Astrocyte (in vitro differentiated cells and primary cell): Measurements from ENCODE around the gene SH3GL2. TPM values are rescaled to one million over a fixed set of nuclear protein-coding genes. Genes with fewer than 3 reads are reported as not detected.

ENCODE experiments used
- DNase-seq: peaks from one replicate; pipeline ENCODE4 v3.0.0-alpha.2; 2010; ENCODE audit warnings: low read depth
- FAIRE-seq: peaks from 2 replicates; lab custom pipeline; 2011; peaks lifted over from hg19 to GRCh38; lab: Jason Lieb, UNC
- H2AFZ ChIP-seq: 2 replicates; pipeline ENCODE4 v1.6.0; 2012; ENCODE audit warnings: low read depth, low read length, inconsistent platforms
- H3K27ac ChIP-seq: 2 replicates; pipeline ENCODE4 v1.5.1; 2011; ENCODE audit warnings: low read depth, low read length, inconsistent platforms
- H3K27me3 ChIP-seq: 2 replicates; pipeline ENCODE4 v1.6.0; 2011; ENCODE audit warnings: low read length, inconsistent platforms; ENCODE audit not compliant: insufficient read depth
- H3K36me3 ChIP-seq: 2 replicates; pipeline ENCODE4 v1.5.1; 2011; ENCODE audit warnings: low read length, inconsistent platforms; ENCODE audit not compliant: insufficient read depth
- H3K4me1 ChIP-seq: 2 replicates; pipeline ENCODE4 v1.5.1; 2011; ENCODE audit warnings: low read length, inconsistent platforms; ENCODE audit not compliant: insufficient read depth
- H3K4me2 ChIP-seq: 2 replicates; pipeline ENCODE4 v1.6.0; 2012; ENCODE audit warnings: low read length, inconsistent platforms
- H3K4me3 ChIP-seq: 2 replicates; pipeline ENCODE4 v1.5.1; 2011; ENCODE audit warnings: low read depth, mild to moderate bottlenecking, low read length, inconsistent platforms; ENCODE audit not compliant: insufficient read depth
- H3K79me2 ChIP-seq: 2 replicates; pipeline ENCODE4 v1.6.0; 2012; ENCODE audit warnings: mild to moderate bottlenecking, low read length, inconsistent platforms; ENCODE audit not compliant: insufficient read depth
- H3K9ac ChIP-seq: 2 replicates; pipeline ENCODE4 v1.6.0; 2012; ENCODE audit warnings: mild to moderate bottlenecking, low read length, inconsistent platforms
- H3K9me3 ChIP-seq: 2 replicates; pipeline ENCODE4 v1.5.1; 2012; ENCODE audit warnings: low read depth, mild to moderate bottlenecking, low read length, inconsistent platforms; ENCODE audit not compliant: insufficient read depth
- H4K20me1 ChIP-seq: 2 replicates; pipeline ENCODE4 v1.6.0; 2012; ENCODE audit warnings: low read length, inconsistent platforms; ENCODE audit not compliant: insufficient read depth
- H3K27ac Mint-ChIP-seq: one replicate; pipeline ENCODE4 v1.8.0; 2021; ENCODE audit warnings: mild to moderate bottlenecking, mixed read lengths; ENCODE audit not compliant: unreplicated experiment
- H3K27me3 Mint-ChIP-seq: one replicate; pipeline ENCODE4 v1.8.0; 2021; ENCODE audit warnings: low read depth, mixed read lengths; ENCODE audit not compliant: unreplicated experiment
- H3K36me3 Mint-ChIP-seq: one replicate; pipeline ENCODE4 v1.8.0; 2021; ENCODE audit warnings: low read depth, mixed read lengths; ENCODE audit not compliant: unreplicated experiment
- H3K4me1 Mint-ChIP-seq: one replicate; pipeline ENCODE4 v1.8.0; 2021; ENCODE audit warnings: low read depth, mixed read lengths; ENCODE audit not compliant: unreplicated experiment
- H3K4me3 Mint-ChIP-seq: one replicate; pipeline ENCODE4 v1.8.0; 2021; ENCODE audit warnings: mild to moderate bottlenecking, moderate library complexity, mixed read lengths; ENCODE audit not compliant: unreplicated experiment
- H3K9me3 Mint-ChIP-seq: one replicate; pipeline ENCODE4 v1.8.0; 2021; ENCODE audit warnings: mild to moderate bottlenecking, mixed read lengths; ENCODE audit not compliant: unreplicated experiment
- EZH2 ChIP-seq: IDR thresholded peaks from 2 replicates; pipeline ENCODE4 v1.6.1; 2012; ENCODE audit warnings: mild to moderate bottlenecking, low read length, inconsistent platforms; ENCODE audit not compliant: insufficient read depth
- total RNA-seq: library from RNA; stranded (reverse); gene quantifications from 2 replicates; pipeline ENCODE4 v1.2.1, GENCODE V29; 2021
- TF ChIP-seq, protein P1 (sequence below): IDR thresholded peaks from 2 replicates; pipeline ENCODE4 v1.5.1; 2011; ENCODE audit warnings: low read depth, mild to moderate bottlenecking, inconsistent platforms, low read length, moderate library complexity; ENCODE audit not compliant: insufficient read depth

SH3GL2 gene
- total RNA-seq, 1 donor from 2014 or later = 0.16 TPM

DNA sequence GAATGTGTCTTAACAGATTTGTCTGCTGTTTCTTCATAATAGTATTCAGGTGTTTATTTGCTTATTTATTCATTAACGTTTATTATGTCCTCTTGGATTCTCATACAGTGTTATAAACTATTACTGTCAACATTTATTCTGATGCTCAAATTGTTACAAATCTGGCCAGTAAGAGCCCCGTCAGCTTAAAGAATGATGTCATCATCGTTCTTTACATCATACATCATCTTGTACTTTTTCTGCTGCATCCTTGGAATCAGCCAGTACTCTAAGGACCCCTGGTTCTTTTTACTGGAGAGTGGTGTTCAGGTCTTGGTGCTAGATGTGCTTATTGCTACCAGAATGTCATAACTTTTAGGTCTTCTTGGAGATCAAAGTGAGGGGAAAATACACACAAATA lies 86.6 kb downstream of the SH3GL2 start:
- H2AFZ ChIP-seq = no peak overlapping the region
- H3K4me1 Mint-ChIP-seq = no peaks in the 10 kb centered on the region
- no peak overlapping the region for H3K4me2 ChIP-seq
- H3K36me3 Mint-ChIP-seq = no peaks in the 10 kb centered on the region
- no peaks in the 10 kb centered on the region for H3K27me3 Mint-ChIP-seq
- H3K9me3 Mint-ChIP-seq = no peaks in the 10 kb centered on the region
- no peaks in the 10 kb centered on the region for H4K20me1 ChIP-seq
- DNase-seq (no peak), FAIRE-seq (no peak)
- H3K9ac ChIP-seq = no peak overlapping the region
- H3K36me3 ChIP-seq = no peaks in the 10 kb centered on the region
- no peaks in the 10 kb centered on the region for H3K79me2 ChIP-seq
- no peak overlapping the region for H3K27ac Mint-ChIP-seq
- no peaks in the 10 kb centered on the region for H3K9me3 ChIP-seq
- no peaks in the 10 kb centered on the region for H3K4me1 ChIP-seq
- H3K4me3 Mint-ChIP-seq = no peak overlapping the region
- H3K27me3 ChIP-seq = no peaks in the 10 kb centered on the region
- TF ChIP-seq, protein P1, sequence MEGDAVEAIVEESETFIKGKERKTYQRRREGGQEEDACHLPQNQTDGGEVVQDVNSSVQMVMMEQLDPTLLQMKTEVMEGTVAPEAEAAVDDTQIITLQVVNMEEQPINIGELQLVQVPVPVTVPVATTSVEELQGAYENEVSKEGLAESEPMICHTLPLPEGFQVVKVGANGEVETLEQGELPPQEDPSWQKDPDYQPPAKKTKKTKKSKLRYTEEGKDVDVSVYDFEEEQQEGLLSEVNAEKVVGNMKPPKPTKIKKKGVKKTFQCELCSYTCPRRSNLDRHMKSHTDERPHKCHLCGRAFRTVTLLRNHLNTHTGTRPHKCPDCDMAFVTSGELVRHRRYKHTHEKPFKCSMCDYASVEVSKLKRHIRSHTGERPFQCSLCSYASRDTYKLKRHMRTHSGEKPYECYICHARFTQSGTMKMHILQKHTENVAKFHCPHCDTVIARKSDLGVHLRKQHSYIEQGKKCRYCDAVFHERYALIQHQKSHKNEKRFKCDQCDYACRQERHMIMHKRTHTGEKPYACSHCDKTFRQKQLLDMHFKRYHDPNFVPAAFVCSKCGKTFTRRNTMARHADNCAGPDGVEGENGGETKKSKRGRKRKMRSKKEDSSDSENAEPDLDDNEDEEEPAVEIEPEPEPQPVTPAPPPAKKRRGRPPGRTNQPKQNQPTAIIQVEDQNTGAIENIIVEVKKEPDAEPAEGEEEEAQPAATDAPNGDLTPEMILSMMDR = no peak
- no peak for TF ChIP-seq EZH2
- H3K4me3 ChIP-seq = no peak overlapping the region
- H3K27ac ChIP-seq = no peak overlapping the region

- Histone ChIP-seq H2AFZ (no peak overlapping the region), H3K4me3 (no peak overlapping the region), H4K20me1 (no peaks in the 10 kb centered on the region), H3K4me1 (no peaks in the 10 kb centered on the region), H3K4me2 (no peak overlapping the region), H3K27ac (no peak overlapping the region), H3K79me2 (no peaks in the 10 kb centered on the region), H3K36me3 (no peaks in the 10 kb centered on the region), H3K27me3 (no peaks in the 10 kb centered on the region), H3K9ac (no peak overlapping the region), H3K9me3 (no peaks in the 10 kb centered on the region)
- Mint-ChIP-seq H3K4me1 (no peaks in the 10 kb centered on the region), H3K4me3 (no peak overlapping the region), H3K27me3 (no peaks in the 10 kb centered on the region), H3K9me3 (no peaks in the 10 kb centered on the region), H3K27ac (no peak overlapping the region), H3K36me3 (no peaks in the 10 kb centered on the region)
- no peak for FAIRE-seq
- DNase-seq = no peak
- TF ChIP-seq, protein P1 = no peak
- TF ChIP-seq EZH2 = no peak
These were observed 90.3 kb downstream of the SH3GL2 start for GRCh38 chr9:17669206-17669605.

- no peak overlapping the region for H3K4me2 ChIP-seq
- H3K9me3 ChIP-seq = no peaks in the 10 kb centered on the region
- no peaks in the 10 kb centered on the region for H3K79me2 ChIP-seq
- DNase-seq = no peak
- H3K4me3 ChIP-seq = no peak overlapping the region
- no peaks in the 10 kb centered on the region for H3K4me1 ChIP-seq
- Mint-ChIP-seq H3K9me3 (peaks cover 2% of the 10 kb centered on the region), H3K4me3 (no peak overlapping the region), H3K27me3 (no peaks in the 10 kb centered on the region), H3K36me3 (no peaks in the 10 kb centered on the region), H3K27ac (no peak overlapping the region), H3K4me1 (no peaks in the 10 kb centered on the region)
- no peaks in the 10 kb centered on the region for H3K36me3 ChIP-seq
- H4K20me1 ChIP-seq = no peaks in the 10 kb centered on the region
- no peak overlapping the region for H3K27ac ChIP-seq
- no peak overlapping the region for H3K9ac ChIP-seq
- no peak for TF ChIP-seq EZH2
- TF ChIP-seq, protein P1 = no peak
- no peak for FAIRE-seq
- H2AFZ ChIP-seq = no peak overlapping the region
- H3K27me3 ChIP-seq = no peaks in the 10 kb centered on the region
These were observed 103.8 kb downstream of the SH3GL2 start for GRCh38 chr9:17682684-17683083.
